ENCODE measurements around the gene LRRFIP1. TPM values are rescaled to one million over a fixed set of nuclear protein-coding genes. Genes with fewer than 3 reads are reported as not detected.

LRRFIP1 gene
- total RNA-seq, 2 donors from 2014 or later: 66.1 to 73.1 TPM

DNA sequence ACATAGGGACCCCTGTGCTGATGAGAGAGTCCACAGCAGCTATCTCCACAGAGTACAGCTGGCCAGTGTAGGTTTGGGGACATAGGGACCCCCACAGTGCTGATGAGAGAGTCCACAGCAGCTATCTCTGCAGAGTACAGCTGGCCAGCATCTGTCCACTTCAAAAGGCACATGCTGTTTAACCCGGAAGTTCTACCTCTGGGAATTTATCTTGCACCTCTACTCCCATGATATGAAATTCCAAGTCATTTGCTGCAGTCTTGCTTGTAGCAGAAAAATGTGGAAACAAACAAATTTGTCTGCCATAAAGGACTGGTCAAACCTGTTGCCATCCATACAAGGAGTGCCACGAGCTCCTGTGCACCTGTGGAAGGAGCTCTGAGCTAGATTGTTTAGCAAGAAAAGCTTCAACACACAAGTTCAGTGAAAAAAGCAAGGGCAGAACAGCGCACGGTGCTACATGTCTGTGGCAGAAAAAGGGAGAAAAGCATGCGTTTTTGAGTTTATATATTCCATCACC lies 33.1 kb downstream of the LRRFIP1 start:
- no peak overlapping the region for H3K4me3 ChIP-seq
- peak overlapping the region; percentile 68 to 71 for H3K27ac ChIP-seq
- peaks cover 20% of the 10 kb centered on the region for H3K4me1 ChIP-seq (replicated peaks)
- peak; percentile 39 for DNase-seq (ENCODE audit: low spot score)
- no peaks in the 10 kb centered on the region for H3K36me3 ChIP-seq
- peak; percentile 66 for TF ChIP-seq POLR2AphosphoS5 (IDR thresholded peaks at IDR 0.05)
- TF ChIP-seq, protein P1, sequence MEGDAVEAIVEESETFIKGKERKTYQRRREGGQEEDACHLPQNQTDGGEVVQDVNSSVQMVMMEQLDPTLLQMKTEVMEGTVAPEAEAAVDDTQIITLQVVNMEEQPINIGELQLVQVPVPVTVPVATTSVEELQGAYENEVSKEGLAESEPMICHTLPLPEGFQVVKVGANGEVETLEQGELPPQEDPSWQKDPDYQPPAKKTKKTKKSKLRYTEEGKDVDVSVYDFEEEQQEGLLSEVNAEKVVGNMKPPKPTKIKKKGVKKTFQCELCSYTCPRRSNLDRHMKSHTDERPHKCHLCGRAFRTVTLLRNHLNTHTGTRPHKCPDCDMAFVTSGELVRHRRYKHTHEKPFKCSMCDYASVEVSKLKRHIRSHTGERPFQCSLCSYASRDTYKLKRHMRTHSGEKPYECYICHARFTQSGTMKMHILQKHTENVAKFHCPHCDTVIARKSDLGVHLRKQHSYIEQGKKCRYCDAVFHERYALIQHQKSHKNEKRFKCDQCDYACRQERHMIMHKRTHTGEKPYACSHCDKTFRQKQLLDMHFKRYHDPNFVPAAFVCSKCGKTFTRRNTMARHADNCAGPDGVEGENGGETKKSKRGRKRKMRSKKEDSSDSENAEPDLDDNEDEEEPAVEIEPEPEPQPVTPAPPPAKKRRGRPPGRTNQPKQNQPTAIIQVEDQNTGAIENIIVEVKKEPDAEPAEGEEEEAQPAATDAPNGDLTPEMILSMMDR (IDR thresholded peaks at IDR 0.05): no peak
- no peak for TF ChIP-seq POLR2A (IDR thresholded peaks at IDR 0.05)
- no peaks in the 10 kb centered on the region for H3K9me3 ChIP-seq
- intact Hi-C loops (cut with DNase I): loop anchor here (10.0 kb wide), 1 partner anchor 146 kb away; no protein-coding TSS in a partner anchor
- 54% methylated on average over 5 of the region's 5 CpGs for whole genome bisulfite sequencing
- no peaks in the 10 kb centered on the region for H3K27me3 ChIP-seq (replicated peaks; ENCODE audit: insufficient read depth)

DNA sequence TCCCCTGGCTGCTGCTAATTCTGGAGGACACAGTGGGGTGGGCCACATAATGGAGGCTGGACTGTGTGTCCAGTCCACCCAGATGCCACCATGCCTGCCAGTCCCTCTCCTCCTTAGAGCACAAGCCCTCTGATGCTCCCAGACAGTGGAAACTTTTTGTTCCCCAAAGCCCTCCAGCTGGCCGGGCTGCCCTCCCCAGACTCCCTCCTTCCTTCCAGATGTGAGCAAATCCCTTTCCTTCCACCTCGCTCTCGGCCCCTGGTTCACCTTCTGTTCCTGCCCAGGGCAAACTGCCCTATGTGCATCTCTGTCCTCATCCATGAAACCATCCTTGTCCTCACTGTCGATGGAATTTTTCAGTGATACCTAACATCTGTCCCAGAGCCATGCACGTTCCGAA lies 33.9 kb downstream of the LRRFIP1 start:
- Histone ChIP-seq H3K27ac (peak overlapping the region; percentile 68 to 71), H3K27me3 (replicated peaks; ENCODE audit: insufficient read depth) (no peaks in the 10 kb centered on the region), H3K36me3 (no peaks in the 10 kb centered on the region), H3K4me3 (no peak overlapping the region), H3K4me1 (replicated peaks) (peaks cover 20% of the 10 kb centered on the region), H3K9me3 (no peaks in the 10 kb centered on the region)
- intact Hi-C loops (cut with DNase I): loop anchor here (10.0 kb wide), 1 partner anchor 146 kb away; no protein-coding TSS in a partner anchor
- DNase-seq (ENCODE audit: low spot score): no peak
- 60% methylated on average over 6 of the region's 6 CpGs for WGBS
- TF ChIP-seq, protein P1 (IDR thresholded peaks at IDR 0.05): no peak
- TF ChIP-seq POLR2A (IDR thresholded peaks at IDR 0.05): no peak

DNA sequence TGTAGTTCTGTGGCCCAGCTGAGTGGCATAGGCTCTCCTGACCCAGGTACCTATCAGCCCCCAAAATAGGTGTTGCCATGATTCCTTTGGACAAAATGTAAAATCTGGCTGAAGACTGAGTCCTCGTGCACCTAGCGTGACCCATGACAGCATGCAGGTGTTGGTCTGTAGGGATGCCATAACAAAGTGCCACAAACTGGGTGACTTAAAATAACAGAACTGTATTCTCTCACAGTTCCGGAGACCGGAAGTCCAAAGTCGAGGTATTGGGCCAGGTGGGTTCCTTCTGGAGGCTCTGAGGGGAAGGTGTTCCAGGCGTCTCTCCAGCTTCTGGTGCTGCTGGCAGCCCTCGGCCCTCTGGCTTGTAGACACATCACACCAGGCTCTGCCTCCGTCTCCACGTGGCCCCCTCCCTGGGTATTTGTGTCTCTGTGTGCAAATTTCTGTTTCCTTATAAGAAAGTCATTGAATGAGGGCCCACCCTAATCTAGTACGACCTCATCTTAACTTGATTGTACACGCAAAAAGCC lies 34.5 kb downstream of the LRRFIP1 start:
- H3K36me3 ChIP-seq: no peaks in the 10 kb centered on the region
- intact Hi-C loops (cut with DNase I): loop anchor here (1.0 to 10.0 kb wide), 2 partner anchors 35 to 147 kb away; partner anchors contain the start of gene LRRFIP1
- H3K4me3 ChIP-seq: no peak overlapping the region
- peaks cover 20% of the 10 kb centered on the region for H3K4me1 ChIP-seq (replicated peaks)
- peak overlapping the region; percentile 68 to 71 for H3K27ac ChIP-seq
- no peak for DNase-seq (ENCODE audit: low spot score)
- 55% methylated on average over 11 of the region's 11 CpGs for whole genome bisulfite sequencing
- H3K9me3 ChIP-seq: no peaks in the 10 kb centered on the region
- H3K27me3 ChIP-seq (replicated peaks; ENCODE audit: insufficient read depth): no peaks in the 10 kb centered on the region
- TF ChIP-seq POLR2A (IDR thresholded peaks at IDR 0.05) (no peak), POLR2AphosphoS5 (IDR thresholded peaks at IDR 0.05) (no peak)
- TF ChIP-seq, protein P1 (IDR thresholded peaks at IDR 0.05): no peak

DNA sequence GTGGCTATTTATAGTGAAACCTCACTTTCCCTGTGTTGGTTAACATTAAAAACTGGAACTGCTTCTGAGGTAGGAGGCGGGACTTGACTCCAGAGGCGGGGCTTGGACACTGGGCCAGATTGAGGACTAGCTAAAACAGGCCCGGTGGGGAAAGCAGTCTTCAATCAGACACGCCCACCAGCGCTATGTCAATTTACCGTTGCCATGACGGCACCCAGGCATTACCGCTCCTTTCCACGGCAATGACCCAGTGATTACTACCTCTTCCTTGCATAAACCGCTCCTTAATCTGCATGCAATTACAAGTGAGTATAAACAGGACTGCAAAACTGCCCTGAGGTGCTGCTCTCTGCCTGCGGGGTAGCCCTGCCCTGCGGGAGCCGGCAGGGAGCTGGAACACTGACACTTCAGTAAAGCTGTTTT lies 35.3 kb downstream of the LRRFIP1 start:
- Histone ChIP-seq H3K36me3 (no peaks in the 10 kb centered on the region), H3K4me3 (no peak overlapping the region), H3K27ac (peak overlapping the region; percentile 68 to 71), H3K4me1 (replicated peaks) (peaks cover 20% of the 10 kb centered on the region), H3K9me3 (no peaks in the 10 kb centered on the region), H3K27me3 (replicated peaks; ENCODE audit: insufficient read depth) (no peaks in the 10 kb centered on the region)
- intact Hi-C loops (cut with DNase I): loop anchor here (1.0 to 10.0 kb wide), 2 partner anchors 35 to 148 kb away; partner anchors contain the start of gene LRRFIP1
- TF ChIP-seq POLR2AphosphoS5 (IDR thresholded peaks at IDR 0.05) (peak; percentile 89), POLR2A (IDR thresholded peaks at IDR 0.05) (peak; percentile 30)
- TF ChIP-seq, protein P1 (IDR thresholded peaks at IDR 0.05): peak in 1 of 4 experiments; percentile 8
- peak; percentile 98 for DNase-seq (ENCODE audit: low spot score)
- 12% methylated on average over 13 of the region's 13 CpGs for WGBS

Measured in prostate gland (tissue), 2 donors.